ENCODE data around the gene CPNE5.
"Not testable (repeated sequence)": the region's sequence is repeated elsewhere in the genome, so short reads cannot be mapped to it uniquely, and the experiment has no call there.

CPNE5 gene

DNA sequence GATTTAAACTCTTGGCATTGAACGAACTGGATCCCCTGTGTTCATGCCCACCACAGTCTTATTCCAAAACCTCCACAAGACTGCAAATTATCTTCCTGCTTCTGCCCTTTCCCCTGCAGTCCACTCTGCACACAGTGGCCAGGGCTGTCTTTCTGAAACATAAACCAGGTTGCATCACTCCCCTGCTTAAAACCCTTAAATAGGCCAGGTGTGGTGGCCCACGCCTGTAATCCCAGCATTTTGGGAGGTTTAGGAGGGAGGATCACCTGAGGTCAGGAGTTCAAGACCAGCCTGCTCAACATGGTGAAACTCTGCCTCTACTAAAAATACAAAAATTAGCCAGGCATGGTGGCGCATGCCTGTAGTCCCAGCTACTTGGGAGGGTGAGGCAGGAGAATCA, 26.2 kb downstream of the CPNE5 start:
- DNase-seq = not testable (repeated sequence)

DNA sequence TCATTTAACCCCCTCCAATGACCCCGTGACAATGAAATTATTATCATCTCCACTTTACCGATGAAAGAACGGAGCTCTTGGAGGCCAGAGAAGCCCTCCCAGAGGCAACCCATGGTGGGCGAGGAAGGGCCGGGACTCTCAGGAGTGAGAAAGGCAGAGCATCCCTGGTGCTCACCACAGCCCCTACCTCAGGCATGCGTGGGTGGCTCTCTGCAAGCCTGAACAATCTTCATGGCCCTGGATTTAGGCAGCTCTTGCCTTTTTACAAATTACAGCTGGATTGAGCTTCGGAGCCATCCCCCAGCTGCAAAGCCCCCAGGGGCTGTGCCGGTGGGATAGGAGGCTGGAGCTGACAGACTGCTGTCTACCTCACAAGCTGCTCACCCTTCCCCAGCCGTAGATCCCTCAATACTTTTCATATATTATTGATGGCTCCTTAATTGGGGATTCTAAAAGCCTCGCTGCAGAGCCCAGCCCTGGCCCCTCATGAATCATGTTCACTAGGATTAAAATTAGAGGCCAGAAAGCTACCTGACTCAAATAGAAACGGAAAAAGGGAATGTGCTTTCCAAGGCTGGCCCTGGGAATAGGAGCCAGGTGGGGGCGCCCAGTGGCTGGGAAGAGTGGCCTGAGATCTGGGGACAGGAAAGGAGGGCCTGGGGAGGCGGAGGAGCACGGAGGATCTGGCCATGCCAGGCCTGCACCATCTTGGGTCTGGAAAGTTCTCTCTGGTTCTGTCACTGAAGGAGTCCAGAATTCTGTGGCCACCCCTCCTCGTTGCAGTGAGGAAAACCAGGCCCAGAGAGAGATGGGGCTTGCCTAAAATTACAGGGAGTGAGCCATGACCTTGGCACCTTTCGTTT, 29.1 kb downstream of the CPNE5 start:
- DNase-seq = no peak

DNA sequence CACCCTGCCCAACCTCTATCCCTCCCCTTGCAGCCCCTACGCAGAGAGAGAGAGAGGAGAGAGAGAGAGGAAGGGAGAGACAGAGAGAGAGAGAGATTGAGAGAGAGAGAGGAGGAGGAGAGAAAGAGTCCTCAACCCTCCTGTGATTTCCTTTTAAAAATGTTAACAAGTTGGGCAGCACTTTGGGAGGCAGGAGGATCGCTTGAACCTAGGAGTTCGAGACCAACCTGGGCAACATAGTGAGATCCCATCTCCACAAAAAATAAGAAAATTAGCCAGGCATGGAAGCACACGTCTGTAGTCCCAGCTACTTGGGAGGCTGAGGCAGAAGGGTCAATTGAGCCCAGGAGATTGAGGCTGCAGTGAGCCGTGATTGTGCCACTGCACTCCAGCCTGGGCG, 30.1 kb downstream of the CPNE5 start:
- no peak for DNase-seq

DNA sequence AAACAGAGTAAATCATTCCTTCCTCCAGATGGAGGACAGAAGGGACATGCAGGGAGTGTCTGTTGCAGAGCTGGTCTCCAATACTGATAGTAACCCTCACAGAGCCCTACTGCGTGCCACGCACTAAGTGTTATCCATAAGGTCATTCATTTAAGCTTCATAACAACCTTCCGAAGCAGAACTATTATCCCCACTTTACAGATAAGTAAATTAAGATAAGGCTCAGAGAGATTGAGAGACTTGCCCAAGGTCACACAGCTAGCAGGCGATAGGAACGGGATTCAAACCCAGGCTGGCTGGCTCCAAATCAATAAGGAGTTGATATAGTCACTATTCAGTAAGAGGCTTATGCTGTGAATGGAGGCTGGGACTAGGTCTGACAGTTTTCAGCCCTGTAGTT, 30.6 kb downstream of the CPNE5 start:
- DNase-seq = no peak

DNA sequence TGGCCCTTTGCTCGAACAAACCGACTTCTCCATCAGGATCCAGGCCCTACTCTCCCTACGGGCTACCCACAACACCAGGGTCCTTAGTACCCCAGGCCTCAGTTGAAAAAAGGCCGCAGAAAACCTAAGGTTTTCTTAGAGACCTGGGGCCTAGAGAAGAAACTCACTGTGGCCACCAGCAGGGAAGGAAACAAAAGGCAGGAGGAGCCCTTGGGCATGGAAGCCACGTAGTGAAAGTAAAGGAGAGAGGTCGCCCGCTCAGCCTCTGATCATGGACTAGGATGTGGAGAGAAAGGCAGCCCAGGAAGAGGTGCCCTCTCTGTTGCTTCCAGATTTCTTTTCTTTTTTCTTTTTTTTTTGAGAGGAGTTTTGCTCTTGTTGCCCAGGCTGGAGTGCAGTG, 31.5 kb downstream of the CPNE5 start:
- DNase-seq = no peak

DNA sequence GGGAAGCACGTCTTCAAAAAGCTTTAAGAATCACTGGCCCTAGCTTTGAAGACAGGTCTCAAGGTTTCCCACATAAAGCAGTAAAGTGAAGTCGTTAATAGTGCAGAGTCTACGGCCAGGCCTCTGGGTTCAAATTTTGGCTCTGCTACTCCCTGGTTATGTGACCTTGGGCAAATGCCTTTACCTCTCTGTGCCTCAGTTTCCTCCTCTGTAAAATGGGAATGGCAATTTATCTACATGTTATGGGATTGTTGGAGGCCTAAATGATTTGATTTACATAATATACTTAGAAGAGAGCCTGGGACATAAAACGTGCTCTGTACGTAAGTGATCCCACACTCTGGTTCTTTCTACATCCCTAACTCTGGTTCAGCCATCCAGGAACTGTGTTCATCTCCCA, 32.1 kb downstream of the CPNE5 start:
- DNase-seq = no peak

DNA sequence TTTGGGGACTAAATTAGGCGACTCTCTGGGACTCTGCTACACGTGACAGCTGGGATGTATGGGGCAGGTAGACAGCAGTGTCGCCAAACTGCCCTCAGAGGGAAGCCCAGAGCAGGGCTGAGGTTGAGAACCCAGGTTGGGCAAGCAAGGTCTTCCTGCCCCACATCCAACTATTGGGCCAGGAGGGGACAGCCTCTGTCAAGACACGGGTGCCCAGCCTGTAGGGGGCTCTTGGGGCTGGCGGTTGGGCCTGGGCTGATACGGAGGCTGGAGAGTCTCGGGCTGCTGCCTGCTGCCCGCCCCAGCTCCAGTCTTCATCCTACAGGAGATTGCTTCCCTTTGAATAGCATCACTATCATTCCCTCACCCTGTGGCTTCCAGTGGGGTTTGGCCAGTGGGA, 33.3 kb downstream of the CPNE5 start:
- DNase-seq = no peak

DNA sequence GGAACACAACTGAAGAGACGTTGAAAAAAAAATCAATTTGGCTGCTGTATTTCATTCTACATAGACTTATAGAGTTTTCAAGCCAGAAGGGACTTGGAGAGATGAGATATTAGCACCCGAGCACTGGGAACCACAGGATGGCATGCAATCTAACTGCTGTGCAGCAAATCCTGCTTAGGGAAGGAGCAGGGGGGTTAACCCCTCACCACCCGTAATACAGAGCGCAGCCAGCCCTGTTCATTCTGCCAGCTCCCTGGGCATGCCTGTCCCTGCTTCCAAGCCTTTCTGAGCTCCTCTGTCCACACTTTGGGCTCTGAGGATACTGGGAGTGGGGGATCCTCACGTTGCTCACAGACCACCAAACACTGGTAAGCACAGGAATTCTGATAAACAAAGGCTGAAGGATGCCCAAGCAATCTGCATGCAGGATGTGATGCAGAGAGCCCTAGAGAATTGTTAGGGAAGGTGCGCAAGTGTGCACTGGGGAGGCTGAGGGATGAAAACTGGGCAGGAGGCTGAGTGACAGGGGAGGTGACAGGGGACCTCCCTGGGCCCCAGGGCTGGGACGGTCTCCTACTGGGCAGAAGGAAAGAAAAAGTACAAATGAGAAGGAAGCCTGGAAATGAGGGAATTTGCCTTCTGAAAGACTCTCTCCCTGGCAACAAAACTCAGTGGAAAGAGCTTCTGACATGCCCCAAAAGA, 34.0 kb downstream of the CPNE5 start:
- DNase-seq = no peak

DNA sequence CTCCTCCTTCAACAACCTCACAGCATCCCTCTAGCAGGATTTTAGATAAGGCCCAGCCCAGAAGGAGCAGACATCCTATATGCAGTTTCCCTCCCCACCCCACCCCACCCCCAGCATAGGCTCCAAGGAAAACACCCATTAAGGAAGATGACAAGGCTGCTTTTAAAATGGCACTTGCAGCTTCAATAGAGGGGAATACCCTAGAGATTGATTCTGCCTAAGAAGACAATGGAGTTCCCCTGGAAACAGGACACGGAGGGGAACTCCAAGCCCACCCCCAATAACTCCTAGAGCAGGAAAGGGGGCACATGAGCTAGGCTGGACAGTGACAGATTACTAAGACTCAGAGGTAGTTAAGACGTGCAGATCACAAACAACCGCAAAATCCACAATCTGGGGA, 34.7 kb downstream of the CPNE5 start:
- no peak for DNase-seq

DNA sequence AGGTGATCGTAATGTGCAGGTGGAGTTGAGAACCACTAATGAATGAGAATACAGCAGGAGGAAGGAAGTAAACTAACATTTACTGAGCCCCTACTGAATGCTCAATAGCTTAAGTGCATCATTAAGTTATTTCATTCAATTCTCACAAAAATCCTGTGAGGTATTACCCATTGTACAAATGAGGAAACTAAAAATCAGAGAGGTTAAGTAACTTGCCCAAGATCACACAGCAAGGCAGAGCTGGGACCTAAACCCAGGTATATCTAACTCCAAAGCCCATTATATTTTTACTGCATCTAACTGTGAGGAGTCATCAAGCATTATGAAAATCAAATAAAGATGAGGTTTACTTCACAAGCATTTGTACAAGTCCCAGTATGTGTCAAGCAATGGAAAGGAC, 35.3 kb downstream of the CPNE5 start:
- DNase-seq = no peak

DNA sequence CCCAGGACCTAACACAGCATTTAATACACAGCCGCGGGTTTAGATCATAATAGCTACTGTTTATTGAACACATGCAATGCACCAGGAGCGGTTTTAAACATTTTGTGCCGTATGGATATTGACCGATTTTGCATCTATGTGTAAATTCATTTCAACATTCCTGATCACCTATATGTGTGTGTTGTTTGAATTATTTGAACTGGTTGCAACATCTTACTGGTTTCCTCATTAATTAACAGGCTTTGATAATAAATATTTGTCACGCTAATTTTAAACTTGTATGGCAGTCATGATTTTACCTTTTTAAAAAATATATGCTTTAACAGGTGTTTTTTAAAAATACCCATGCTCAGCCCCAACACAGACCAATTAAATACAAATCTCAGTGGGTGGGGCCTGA, 35.8 kb downstream of the CPNE5 start:
- no peak for DNase-seq

DNA sequence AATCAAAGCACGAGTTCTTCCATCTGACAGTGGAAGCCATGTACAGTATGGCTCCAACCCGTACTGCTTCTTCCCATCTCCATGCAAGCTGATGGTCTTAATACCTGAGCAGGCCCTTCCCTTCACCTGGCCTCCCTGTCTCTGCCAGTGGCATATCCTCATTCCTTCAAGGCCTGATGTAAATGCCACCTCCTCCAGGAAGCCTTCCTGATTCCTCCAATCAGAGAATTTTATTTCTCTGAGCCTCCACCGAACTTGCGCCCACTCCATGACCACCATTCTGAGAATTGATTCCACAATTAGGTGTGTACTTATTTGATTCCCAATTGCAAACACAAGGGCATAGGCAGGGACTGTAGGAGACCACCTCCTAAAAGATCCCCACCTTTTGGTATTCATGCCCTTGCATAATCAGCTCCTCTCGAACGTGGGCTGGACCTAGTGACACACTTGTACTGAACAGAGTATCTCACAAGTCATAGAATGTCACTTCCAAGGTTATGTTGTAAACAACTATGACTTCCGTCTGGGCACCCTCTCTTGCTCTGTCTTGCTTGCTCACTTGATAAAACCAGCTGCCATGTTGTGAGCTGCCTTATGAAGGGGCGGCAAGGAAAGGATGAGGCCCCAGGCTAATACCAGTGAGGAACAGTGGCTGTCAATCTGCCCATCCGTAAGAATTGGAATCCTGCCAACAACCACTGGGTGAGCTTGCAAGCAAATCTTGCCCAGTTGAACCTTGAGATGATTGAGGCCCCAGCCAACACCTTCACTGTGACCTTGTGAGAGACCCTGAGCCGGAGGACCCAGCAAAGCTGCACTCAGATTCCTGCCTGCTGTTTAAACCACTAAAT, 38.8 kb downstream of the CPNE5 start:
- no peak for DNase-seq

DNA sequence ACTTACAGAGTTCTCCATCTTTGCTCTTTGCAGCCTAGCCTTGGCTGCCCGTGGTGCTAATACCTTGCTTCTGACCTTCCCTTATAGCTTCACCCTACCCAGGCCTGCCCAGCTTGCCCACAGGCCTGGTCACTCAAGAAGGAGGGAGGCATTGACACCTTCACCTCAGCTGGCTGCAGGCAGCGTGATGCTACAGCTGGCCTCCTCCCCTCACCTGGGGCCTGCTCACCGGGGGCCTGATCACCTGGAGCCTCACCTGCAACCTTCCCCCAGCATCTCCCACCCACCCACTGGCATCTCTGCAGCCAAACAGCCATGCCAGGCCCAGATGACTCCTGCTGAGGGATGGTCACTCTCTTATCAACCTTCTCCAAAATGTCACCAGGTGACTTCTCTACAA, 40.4 kb downstream of the CPNE5 start:
- DNase-seq = no peak

DNA sequence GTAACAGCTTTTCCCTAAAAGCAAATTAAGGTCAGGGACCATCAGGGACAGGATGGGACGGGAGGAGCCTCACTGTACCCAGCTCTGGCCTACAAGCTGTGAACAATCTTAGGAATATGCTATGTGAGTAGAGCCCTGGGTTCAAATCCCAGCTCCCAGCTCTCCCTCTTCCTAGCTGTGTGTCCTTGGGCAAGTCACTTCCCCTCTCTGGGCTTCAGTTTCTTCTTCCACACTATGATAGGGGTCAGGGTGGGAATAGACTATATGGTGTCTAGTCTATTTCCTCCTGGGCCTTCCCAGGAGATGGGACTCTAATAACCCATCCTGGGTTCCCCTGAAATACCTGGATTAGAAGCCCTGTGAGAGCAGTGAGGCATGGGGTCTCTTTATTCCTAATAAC, 41.6 kb downstream of the CPNE5 start:
- DNase-seq = no peak

DNA sequence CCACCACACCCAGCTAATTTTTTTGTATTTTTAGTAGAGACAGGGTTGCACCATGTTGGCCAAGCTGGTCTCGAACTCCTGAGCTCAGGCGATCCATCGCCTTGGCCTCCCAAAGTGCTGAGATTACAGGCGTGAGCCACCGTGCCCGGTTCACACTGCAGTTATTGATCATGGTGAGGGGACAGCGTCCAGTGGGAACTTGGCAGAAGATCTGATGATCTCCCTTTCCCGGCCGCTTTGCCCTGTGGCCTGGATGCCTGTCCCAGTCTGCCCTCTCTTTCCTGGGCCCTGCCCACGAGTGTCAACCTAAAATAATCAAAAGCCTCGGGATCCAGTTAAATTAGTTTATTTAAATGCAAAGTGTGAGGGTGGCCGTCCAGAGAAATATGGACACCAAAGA, 42.2 kb downstream of the CPNE5 start:
- no peak for DNase-seq

DNA sequence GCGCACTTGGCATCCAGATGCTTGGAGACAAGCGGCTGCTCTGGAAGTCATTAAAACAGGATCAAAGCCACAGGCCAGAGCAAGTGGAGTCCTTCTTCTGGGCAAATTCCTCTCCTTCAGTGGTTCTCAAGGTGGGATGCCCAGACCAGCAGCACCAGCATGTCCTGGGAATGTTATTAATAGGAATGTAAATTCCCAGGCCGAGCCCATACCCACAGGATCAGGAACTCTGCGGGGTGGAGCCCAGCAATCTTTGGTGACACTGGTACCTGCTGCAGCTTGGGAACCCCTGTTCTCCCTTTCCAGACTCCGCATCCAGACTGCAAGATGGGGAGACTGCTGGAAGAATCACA, 44.6 kb downstream of the CPNE5 start:
- no peak for DNase-seq

DNA sequence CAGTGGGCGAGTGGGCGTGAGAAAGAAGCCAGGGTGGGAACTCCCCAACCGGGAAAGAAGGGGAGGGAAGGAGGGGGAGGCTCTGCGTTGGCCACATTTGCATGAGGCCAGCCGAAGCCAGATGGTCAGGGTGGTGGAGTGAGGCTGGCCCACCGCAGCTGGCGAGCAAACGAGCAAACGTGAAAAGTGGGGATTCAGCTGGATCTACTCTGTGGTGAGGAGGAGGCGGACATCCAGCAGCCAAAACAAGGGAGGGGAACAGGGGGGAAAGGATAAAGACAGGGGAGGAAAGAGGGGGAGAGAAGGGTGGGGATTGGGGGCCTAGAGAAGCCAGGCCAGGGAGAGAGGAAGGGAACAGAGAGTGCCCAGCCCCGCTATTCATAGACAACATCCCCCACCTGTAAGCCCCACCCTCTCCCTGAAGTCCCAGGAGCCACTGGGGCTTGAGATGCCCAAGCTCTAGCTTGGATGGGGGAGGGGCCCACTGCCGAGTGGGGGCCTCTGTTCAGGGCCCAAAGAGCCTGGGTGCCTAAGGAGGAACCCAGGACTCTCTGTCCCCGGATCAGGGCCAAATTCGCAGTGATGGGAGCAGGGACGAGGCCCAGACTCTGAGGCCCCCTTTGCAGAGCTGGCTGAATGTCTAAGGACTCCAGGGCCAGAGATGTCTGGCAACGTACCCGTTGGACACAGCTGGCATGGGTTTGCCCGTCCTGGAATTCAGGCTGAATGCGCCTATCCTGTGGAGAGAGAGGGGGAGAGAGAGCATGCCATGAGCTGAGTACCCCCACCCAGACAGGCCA, 45.1 kb downstream of the CPNE5 start:
- no peak for DNase-seq

DNA sequence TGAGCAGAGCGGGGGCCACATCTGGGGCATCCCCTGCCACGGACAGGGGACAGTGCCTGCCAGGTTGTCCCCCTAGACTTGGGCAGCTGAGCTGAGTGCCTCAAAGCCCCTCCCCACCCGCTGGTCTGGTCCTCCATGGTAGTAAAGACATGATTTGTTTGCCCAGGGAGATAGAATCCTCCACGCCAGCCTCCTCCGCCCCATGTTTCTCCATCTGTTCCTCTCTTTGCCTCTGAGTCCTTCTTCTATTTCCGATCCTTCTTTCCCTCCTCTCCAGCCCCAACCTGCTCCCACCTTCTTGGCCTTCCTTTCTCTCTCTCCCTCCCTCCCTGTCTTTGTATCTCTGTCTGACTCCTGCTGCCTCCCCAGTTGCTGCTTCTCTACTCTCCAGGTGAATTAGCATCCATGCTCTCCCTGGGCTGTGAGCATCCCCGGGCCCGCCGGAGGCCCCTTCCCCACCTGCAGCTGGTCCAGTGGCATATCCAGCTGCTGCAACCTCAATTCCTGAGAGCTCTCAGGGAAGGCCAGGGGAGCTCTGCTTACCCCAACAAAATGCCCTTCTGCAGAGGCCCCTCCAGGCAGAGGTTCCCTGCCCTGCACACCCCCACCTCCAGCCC, 45.8 kb downstream of the CPNE5 start:
- no peak for DNase-seq

DNA sequence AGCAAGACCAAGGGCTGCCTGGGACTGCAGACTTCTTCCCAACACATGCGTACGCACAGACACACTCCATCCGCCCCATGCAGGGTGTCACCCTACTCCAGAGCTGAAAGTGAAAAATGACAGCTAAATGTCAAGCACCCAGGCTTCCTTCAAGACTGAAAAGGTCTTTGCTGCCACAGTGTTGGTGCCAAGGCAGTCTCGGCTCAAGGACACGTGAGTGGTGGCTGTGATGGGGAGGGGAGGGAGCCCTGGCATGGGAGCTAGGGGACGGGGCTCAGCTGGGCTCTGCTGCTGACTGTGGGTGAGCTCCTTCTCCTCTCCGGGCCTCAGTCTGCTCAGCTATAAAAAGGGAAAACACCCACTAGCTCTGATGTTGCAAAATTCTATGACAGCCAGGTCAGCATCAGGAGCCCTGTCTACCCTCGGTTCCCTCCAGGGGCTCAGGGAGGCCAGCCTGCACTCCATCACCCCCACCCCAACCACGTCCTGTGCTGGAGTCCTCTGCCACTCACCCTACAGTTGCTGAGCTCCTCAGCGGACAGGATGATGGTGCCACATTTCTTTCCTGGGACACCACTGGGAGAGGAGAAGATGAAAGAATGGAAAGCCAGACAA, 47.6 kb downstream of the CPNE5 start:
- DNase-seq = peak; percentile 6

DNA sequence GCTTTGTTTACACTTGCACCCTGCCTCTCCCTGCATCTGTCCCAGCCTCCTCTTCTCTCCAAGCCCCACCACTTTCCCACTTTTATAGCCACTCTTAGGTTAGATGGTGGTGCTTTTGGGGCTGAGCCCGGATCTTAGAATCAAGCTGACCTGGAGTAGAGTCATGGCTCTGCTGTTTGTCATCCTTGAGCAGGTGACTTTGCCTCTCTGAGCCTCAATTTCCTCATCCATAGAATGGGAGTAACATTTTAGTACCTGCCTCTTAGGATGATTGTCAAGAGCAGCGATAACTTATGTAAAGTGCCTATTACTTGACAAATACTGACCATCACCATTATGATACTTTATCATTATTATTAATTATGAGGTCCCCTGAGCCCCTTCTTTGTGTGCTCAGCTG, 48.2 kb downstream of the CPNE5 start:
- no peak for DNase-seq

DNA sequence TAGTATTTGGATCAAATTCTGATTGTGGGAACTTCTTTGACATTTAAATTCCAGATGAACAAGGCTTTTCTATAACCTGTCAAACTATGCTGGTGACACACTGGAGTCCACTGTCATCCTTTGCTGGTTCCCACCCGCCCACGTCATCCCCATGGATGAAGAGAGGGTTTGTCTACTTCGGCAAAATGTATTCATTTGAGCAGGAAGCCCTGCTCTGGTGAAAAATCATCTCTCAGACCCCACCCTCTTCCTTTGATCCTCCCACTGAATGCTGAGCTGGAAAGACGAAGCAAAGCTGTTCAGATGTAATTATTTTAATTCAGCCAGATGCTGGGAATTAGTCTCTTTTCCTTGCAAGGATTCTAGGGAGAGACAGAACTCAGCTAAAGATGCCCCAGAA, 50.5 kb downstream of the CPNE5 start:
- DNase-seq = peak; percentile 14

DNA sequence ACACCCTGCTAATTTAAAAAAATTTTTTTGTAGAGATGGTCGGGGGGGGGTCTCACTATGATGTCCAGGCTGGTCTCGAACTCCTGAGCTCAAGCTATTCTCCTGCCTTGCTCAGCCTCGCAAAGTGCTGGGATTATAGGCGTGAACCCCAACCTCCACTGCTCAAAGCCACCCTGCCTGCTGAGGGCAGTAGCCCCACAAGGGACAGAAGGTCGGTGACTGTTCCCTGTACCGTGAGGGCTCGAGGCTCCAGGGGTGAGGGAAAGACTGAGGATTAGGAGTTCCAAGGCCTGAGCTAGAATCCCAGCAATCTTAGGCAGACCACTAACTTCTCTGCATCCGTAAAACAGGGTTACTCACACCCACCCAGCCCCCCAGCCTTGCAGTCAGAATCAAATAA, 51.1 kb downstream of the CPNE5 start:
- DNase-seq = no peak

Measured in suppressor macrophage treated with lipopolysaccharide for 4 hours (primary cell).